GM21737 (cell line): ENCODE results near the gene RMDN2.

Experiments
- ATAC-seq: cut with Tn5 transposase; IDR thresholded peaks from one replicate; pipeline ENCODE4 v1.9.1; 2021; ENCODE audit warnings: mild to moderate bottlenecking, moderate library complexity; ENCODE audit not compliant: unreplicated experiment

Gene RMDN2

GRCh38 chr2:37925063-37925897 is at the start of gene RMDN2:
Gene RMDN2 (plus strand): TSS chr2:37925287. CDS start chr2:37929278, 3,991 bp downstream.
- peak; percentile 81 for ATAC-seq

- no peak for ATAC-seq
Observed at GRCh38 chr2:37875403-37875906, 49.6 kb upstream of the RMDN2 start.

GRCh38 chr2:37876227-37876626 is 48.9 kb upstream of the RMDN2 start:
- ATAC-seq: no peak

- ATAC-seq: no peak
Observed at GRCh38 chr2:37877457-37878315, 47.4 kb upstream of the RMDN2 start.

GRCh38 chr2:37878536-37878935 is 46.6 kb upstream of the RMDN2 start:
- no peak for ATAC-seq

GRCh38 chr2:37880551-37880950 is 44.5 kb upstream of the RMDN2 start:
- peak; percentile 53 for ATAC-seq

GRCh38 chr2:37881397-37881796 is 43.7 kb upstream of the RMDN2 start:
- no peak for ATAC-seq

- no peak for ATAC-seq
Observed at GRCh38 chr2:37882036-37882435, 43.1 kb upstream of the RMDN2 start.

- ATAC-seq: no peak
Observed at GRCh38 chr2:37883518-37883917, 41.6 kb upstream of the RMDN2 start.

- ATAC-seq: no peak
Observed at GRCh38 chr2:37885329-37885993, 39.6 kb upstream of the RMDN2 start.

- no peak for ATAC-seq
Observed at GRCh38 chr2:37886745-37887144, 38.3 kb upstream of the RMDN2 start.

- no peak for ATAC-seq
Observed at GRCh38 chr2:37887286-37887685, 37.8 kb upstream of the RMDN2 start.

- ATAC-seq: peak; percentile 41
Observed at GRCh38 chr2:37890893-37891495, 34.1 kb upstream of the RMDN2 start.

GRCh38 chr2:37891846-37892435 is 33.1 kb upstream of the RMDN2 start:
- ATAC-seq: no peak

GRCh38 chr2:37892436-37893114 is 32.5 kb upstream of the RMDN2 start:
- peak; percentile 74 for ATAC-seq

- no peak for ATAC-seq
Observed at GRCh38 chr2:37893327-37893726, 31.8 kb upstream of the RMDN2 start.

GRCh38 chr2:37894047-37894446 is 31.0 kb upstream of the RMDN2 start:
- ATAC-seq: no peak

GRCh38 chr2:37894601-37895000 is 30.5 kb upstream of the RMDN2 start:
- no peak for ATAC-seq

- no peak for ATAC-seq
Observed at GRCh38 chr2:37895140-37895539, 29.9 kb upstream of the RMDN2 start.

GRCh38 chr2:37896319-37896718 is 28.8 kb upstream of the RMDN2 start:
- ATAC-seq: no peak
